T1000 (cell line): ENCODE results near the gene CLBA1.
"Not testable (repeated sequence)": the region's sequence is repeated elsewhere in the genome, so short reads cannot be mapped to it uniquely, and the experiment has no call there.

Source experiments
- DNase-seq: peaks from one replicate; lab custom pipeline; 2025; ENCODE audit warnings: mixed read lengths; lab: John Stamatoyannopoulos, UW

Gene CLBA1

GRCh38 chr14:104947881-104948735, 37.5 kb upstream of the CLBA1 start:
- not testable (repeated sequence) for DNase-seq

- no peak for DNase-seq
Observed at GRCh38 chr14:104948736-104949031, 36.9 kb upstream of the CLBA1 start.

GRCh38 chr14:104949406-104949955, 36.1 kb upstream of the CLBA1 start:
- DNase-seq: not testable (repeated sequence)

- DNase-seq: no peak
Observed at GRCh38 chr14:104950021-104950420, 35.6 kb upstream of the CLBA1 start.

GRCh38 chr14:104950701-104951100, 34.9 kb upstream of the CLBA1 start:
- not testable (repeated sequence) for DNase-seq

GRCh38 chr14:104951863-104952657, 33.5 kb upstream of the CLBA1 start:
- DNase-seq: not testable (repeated sequence)

- DNase-seq: no peak
Observed at GRCh38 chr14:104953097-104953496, 32.5 kb upstream of the CLBA1 start.

- DNase-seq: no peak
Observed at GRCh38 chr14:104953896-104954656, 31.5 kb upstream of the CLBA1 start.

GRCh38 chr14:104954746-104955395, 30.7 kb upstream of the CLBA1 start:
- no peak for DNase-seq

GRCh38 chr14:104955396-104955770, 30.2 kb upstream of the CLBA1 start:
- DNase-seq: no peak

GRCh38 chr14:104956290-104956890, 29.2 kb upstream of the CLBA1 start:
- DNase-seq: no peak

GRCh38 chr14:104957146-104958113, 28.2 kb upstream of the CLBA1 start:
- DNase-seq: no peak

GRCh38 chr14:104964546-104964945, 21.0 kb upstream of the CLBA1 start:
- no peak for DNase-seq

- no peak for DNase-seq
Observed at GRCh38 chr14:104965561-104966231, 19.9 kb upstream of the CLBA1 start.

GRCh38 chr14:104966261-104966865, 19.2 kb upstream of the CLBA1 start:
- no peak for DNase-seq

GRCh38 chr14:104966981-104967385, 18.6 kb upstream of the CLBA1 start:
- DNase-seq: no peak

- no peak for DNase-seq
Observed at GRCh38 chr14:104967386-104968152, 18.0 kb upstream of the CLBA1 start.

GRCh38 chr14:104968153-104968527, 17.4 kb upstream of the CLBA1 start:
- DNase-seq: no peak
